ENCODE results near the gene SLC16A1. TPM values are rescaled to one million over a fixed set of nuclear protein-coding genes. Genes with fewer than 3 reads are reported as not detected.

The SLC16A1 gene
- total and polyA plus RNA-seq, 10 of the 15 experiments (the other 5 are each of a cell fraction or from before 2014, with no cell fraction given) = 39.0 to 106 (median 65.8) TPM

- POLR2A ChIA-PET = no interaction called here
Observed at GRCh38 chr1:112870887-112871646, 84.9 kb downstream of the SLC16A1 start.

More at GRCh38 chr1:112870887-112871646, 84.9 kb downstream of the SLC16A1 start:
- TF ChIP-seq HDAC2 (IDR thresholded peaks at IDR 0.05) (no peak), NKRF (conservative IDR thresholded peaks at IDR 0.05) (no peak), IKZF1 (conservative IDR thresholded peaks at IDR 0.05) (no peak), STAT1 (conservative IDR thresholded peaks at IDR 0.05) (no peak), ZNF622 (IDR thresholded peaks at IDR 0.05) (no peak)
- H3K4me1 ChIP-seq (ENCODE audit: control insufficient read depth, insufficient read depth, low read length) = no peaks in the 10 kb centered on the region
- H3K79me2 ChIP-seq (ENCODE audit: control insufficient read depth, insufficient read depth, low read length) = no peaks in the 10 kb centered on the region
- ATAC-seq = no peak
- no peaks in the 10 kb centered on the region for H3K27me3 ChIP-seq (replicated peaks in 1 of 2; ENCODE audit: control insufficient read depth in 2 of 2, insufficient read depth in 2 of 2, low read length in 1 of 2)
- in situ Hi-C loops (cut with MboI) (no loop called here), intact Hi-C loops (cut with micrococcal nuclease; ENCODE audit: unreplicated experiment) (no loop called here)
- SMC1A ChIA-PET (ENCODE audit: uncharacterized antibody, unreplicated experiment) = interaction anchor here (0.6 kb wide), 1 partner anchor 988 kb away, joined by 3 read pairs; no protein-coding TSS in a partner anchor
- H3K27ac ChIP-seq (ENCODE audit: control insufficient read depth, insufficient read depth) = no peak overlapping the region
- 50% methylated on average over 5 of the region's 5 CpGs for WGBS (ENCODE audit: insufficient coverage, insufficient replicate concordance, low lambda C conversion rate, missing lambda C conversion rate)
- H3K4me3 ChIP-seq = no peak overlapping the region
- no peaks in the 10 kb centered on the region for H3K36me3 ChIP-seq (ENCODE audit: control insufficient read depth in 2 of 2, insufficient read depth in 2 of 2, low read length in 1 of 2)
- no peak overlapping the region for H3K4me2 ChIP-seq (ENCODE audit: control insufficient read depth, insufficient read depth)
- H3K9ac ChIP-seq (ENCODE audit: control insufficient read depth, insufficient read depth, low read length) = no peak overlapping the region
- no TSS peak for BruUV-seq (replicated peaks)
- CTCF ChIA-PET = interaction anchor here (1.1 to 2.6 kb wide), 3 partner anchors 9 to 202 kb away, joined by 3 to 12 read pairs (median 7); partner anchors contain the start of gene LRIG2
- H4K20me1 ChIP-seq (ENCODE audit: control insufficient read depth, insufficient read depth) = no peaks in the 10 kb centered on the region
- no peak for FAIRE-seq
- H3K9me3 ChIP-seq (replicated peaks; ENCODE audit: control insufficient read depth, insufficient read depth, low read length) = no peaks in the 10 kb centered on the region
- RAD21 ChIA-PET (ENCODE audit: unreplicated experiment) = interaction anchor here (0.6 kb wide), 1 partner anchor 51 kb away, joined by 3 read pairs; no protein-coding TSS in a partner anchor
- DNase-seq (ENCODE audit: low read depth, low spot score) = no peak
- H2AFZ ChIP-seq (ENCODE audit: control insufficient read depth, low read depth, low read length) = no peak overlapping the region
